ENCODE measurements around the gene EDA. TPM values are rescaled to one million over a fixed set of nuclear protein-coding genes. Genes with fewer than 3 reads are reported as not detected.

Gene EDA
- total RNA-seq, 4 donors from 2014 or later, result 0.51 to 13.5 (median 7.3) TPM

DNA sequence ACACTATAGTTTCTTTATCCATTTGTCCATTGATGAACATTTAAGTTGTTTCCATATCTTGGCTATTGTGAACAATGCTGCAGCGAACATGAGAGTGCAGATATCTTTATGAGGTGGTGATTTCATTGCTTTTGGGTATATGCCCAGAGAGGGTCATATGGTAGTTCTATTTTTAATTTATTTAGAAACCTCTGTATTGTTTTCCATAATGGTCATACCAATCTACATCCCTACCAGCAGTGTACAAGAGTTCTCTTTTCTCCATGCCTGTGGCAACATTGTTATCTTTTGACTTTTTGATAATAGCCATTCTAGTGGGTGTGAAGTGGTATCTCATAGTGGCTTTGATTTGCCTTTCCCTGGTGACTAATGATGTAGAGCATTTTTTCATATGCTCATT, 48.8 kb downstream of the EDA start:
- DNase-seq, result no peak
- Histone ChIP-seq H3K4me1 (no peaks in the 10 kb centered on the region), H3K9me3 (peaks cover 0 to 7% of the 10 kb centered on the region in 2 donors), H3K27me3 (no peaks in the 10 kb centered on the region), H3K36me3 (no peaks in the 10 kb centered on the region), H3K27ac (no peak overlapping the region), H3K4me3 (no peak overlapping the region)
- TF ChIP-seq, protein P1, sequence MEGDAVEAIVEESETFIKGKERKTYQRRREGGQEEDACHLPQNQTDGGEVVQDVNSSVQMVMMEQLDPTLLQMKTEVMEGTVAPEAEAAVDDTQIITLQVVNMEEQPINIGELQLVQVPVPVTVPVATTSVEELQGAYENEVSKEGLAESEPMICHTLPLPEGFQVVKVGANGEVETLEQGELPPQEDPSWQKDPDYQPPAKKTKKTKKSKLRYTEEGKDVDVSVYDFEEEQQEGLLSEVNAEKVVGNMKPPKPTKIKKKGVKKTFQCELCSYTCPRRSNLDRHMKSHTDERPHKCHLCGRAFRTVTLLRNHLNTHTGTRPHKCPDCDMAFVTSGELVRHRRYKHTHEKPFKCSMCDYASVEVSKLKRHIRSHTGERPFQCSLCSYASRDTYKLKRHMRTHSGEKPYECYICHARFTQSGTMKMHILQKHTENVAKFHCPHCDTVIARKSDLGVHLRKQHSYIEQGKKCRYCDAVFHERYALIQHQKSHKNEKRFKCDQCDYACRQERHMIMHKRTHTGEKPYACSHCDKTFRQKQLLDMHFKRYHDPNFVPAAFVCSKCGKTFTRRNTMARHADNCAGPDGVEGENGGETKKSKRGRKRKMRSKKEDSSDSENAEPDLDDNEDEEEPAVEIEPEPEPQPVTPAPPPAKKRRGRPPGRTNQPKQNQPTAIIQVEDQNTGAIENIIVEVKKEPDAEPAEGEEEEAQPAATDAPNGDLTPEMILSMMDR (IDR thresholded peaks at IDR 0.05), result no peak
- TF ChIP-seq POLR2A (IDR thresholded peaks at IDR 0.05), result no peak
- intact Hi-C loops (cut with DNase I; ENCODE audit: low total_unique reads), result no loop called here

DNA sequence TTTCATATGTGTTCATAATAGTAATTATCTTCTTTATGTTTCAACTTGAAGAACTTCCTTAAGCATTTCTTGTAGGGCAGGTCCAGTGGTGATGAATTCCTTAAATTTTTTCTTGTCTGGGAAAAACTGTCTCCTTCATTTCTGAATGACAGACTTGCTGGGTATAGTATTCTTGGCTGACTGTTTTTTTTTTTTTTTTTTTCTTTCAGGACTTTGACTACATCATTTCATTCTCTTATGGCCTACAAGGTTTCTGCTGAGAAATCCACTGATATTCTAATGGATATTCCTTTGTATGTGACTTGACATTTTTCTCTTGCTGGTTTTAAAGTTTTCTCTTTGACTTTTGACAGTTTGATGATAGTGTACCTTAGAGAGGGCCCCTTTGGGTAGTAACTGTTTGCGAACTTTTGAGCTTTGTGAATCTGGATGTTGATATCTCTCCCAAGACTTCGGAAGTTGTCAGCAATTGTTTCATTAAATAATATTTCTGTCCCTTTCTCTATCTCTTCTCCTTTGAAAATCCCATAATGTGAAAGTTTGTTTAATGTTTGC, 54.2 kb downstream of the EDA start:
- no peak overlapping the region for H3K4me3 ChIP-seq
- DNase-seq, result no peak
- intact Hi-C loops (cut with DNase I; ENCODE audit: low total_unique reads), result no loop called here
- peaks cover 0 to 24% of the 10 kb centered on the region in 2 donors for H3K9me3 ChIP-seq
- no peak overlapping the region for H3K27ac ChIP-seq
- TF ChIP-seq, protein P1 (IDR thresholded peaks at IDR 0.05), result no peak
- no peak for TF ChIP-seq POLR2A (IDR thresholded peaks at IDR 0.05)
- H3K36me3 ChIP-seq, result peaks cover 0 to 2% of the 10 kb centered on the region in 2 donors
- H3K4me1 ChIP-seq, result no peaks in the 10 kb centered on the region
- H3K27me3 ChIP-seq, result no peaks in the 10 kb centered on the region

DNA sequence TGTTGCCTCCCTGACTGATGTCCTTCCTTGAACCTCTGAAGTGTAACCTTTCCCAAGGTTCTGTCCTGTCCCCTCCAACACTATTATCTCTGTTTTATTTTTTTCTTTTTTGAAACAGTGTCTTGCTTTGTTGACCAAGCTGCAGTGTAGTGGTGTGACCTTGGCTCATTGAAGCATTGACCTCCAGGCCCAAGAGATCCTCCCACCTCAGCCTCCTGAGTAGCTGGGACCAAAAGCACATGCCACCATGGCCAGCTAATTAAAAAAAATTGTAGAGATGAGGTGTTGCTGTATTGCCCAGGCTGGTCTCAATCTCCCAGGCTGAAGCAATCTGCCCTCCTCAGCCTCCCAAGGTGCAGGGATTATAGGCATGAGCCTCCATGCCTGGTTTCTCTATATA, 59.0 kb downstream of the EDA start:
- no peak for DNase-seq
- H3K4me1 ChIP-seq, result no peaks in the 10 kb centered on the region
- peaks cover 0 to 16% of the 10 kb centered on the region in 2 donors for H3K9me3 ChIP-seq
- no peak overlapping the region for H3K27ac ChIP-seq
- no peak overlapping the region for H3K4me3 ChIP-seq
- intact Hi-C loops (cut with DNase I; ENCODE audit: low total_unique reads), result no loop called here
- no peaks in the 10 kb centered on the region for H3K27me3 ChIP-seq
- peaks cover 0 to 2% of the 10 kb centered on the region in 2 donors for H3K36me3 ChIP-seq
- TF ChIP-seq POLR2A (IDR thresholded peaks at IDR 0.05), result no peak
- TF ChIP-seq, protein P1 (IDR thresholded peaks at IDR 0.05), result no peak

DNA sequence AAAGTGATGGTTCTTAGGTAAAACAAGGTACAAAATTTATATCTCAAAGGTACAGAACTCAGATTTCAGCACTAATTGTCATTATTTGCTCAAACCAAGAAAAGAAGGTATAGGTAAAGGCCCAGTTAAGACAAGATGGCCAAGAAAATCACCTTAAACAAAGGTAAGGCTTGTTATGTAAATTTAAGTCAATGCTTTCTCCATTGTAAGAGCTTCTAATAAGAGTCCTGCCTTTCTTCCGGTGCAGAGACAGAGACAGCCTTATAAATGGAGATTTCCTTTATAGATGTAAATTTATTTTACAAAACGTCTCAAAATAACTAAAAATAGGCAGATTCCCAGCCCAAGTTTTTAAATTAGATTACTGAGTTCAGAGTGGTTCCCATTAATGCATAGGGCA, 89.9 kb downstream of the EDA start:
- Histone ChIP-seq H3K9me3 (no peaks in the 10 kb centered on the region), H3K4me1 (no peaks in the 10 kb centered on the region), H3K4me3 (no peak overlapping the region), H3K36me3 (no peaks in the 10 kb centered on the region), H3K27ac (no peak overlapping the region), H3K27me3 (no peaks in the 10 kb centered on the region)
- no peak for DNase-seq
- intact Hi-C loops (cut with DNase I; ENCODE audit: low total_unique reads), result no loop called here
- TF ChIP-seq, protein P1 (IDR thresholded peaks at IDR 0.05), result no peak
- TF ChIP-seq POLR2A (IDR thresholded peaks at IDR 0.05), result no peak

DNA sequence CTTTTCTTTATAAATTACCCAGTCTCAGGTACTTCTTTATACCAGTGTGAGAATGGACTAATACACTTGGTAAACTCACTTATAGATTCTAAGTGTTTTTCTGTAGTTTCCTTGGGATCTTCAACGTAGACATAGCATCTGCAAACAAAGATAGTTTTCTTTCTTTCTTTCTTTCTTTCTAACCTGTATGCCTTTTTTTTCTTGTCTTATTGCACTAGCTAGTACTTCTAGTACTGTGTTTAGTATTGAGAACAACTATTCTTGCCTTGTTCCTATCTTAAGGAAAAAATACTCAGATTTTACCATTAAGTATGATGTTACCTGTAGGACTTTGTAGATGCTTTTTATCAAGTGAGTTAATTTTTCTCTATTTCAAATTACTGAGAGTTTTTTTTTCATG, 102.2 kb downstream of the EDA start:
- Histone ChIP-seq H3K36me3 (no peaks in the 10 kb centered on the region), H3K27ac (no peak overlapping the region), H3K4me1 (no peaks in the 10 kb centered on the region), H3K4me3 (no peak overlapping the region), H3K27me3 (no peaks in the 10 kb centered on the region), H3K9me3 (peaks cover 0 to 20% of the 10 kb centered on the region in 2 donors)
- DNase-seq, result no peak
- TF ChIP-seq, protein P1 (IDR thresholded peaks at IDR 0.05), result no peak
- TF ChIP-seq POLR2A (IDR thresholded peaks at IDR 0.05), result no peak
- intact Hi-C loops (cut with DNase I; ENCODE audit: low total_unique reads), result no loop called here

Data from uterus (tissue), 4 donors.